HUES48 (cell line): ENCODE results near the gene ZMYND15.

ENCODE experiments used
- H3K27ac ChIP-seq: one replicate; pipeline ENCODE4 v1.7.0; 2013; ENCODE audit warnings: low read depth, low read length, inconsistent platforms
- H3K27me3 ChIP-seq: 2 replicates; pipeline ENCODE4 v1.6.1; 2013; ENCODE audit warnings: mild to moderate bottlenecking, low read length; ENCODE audit not compliant: control insufficient read depth, insufficient read depth
- H3K36me3 ChIP-seq: 2 replicates; pipeline ENCODE4 v1.6.1; 2013; ENCODE audit warnings: low read length; ENCODE audit not compliant: control insufficient read depth, insufficient read depth
- H3K4me1 ChIP-seq: 2 replicates; pipeline ENCODE4 v1.6.1; 2013; ENCODE audit warnings: mild to moderate bottlenecking, low read length; ENCODE audit not compliant: control insufficient read depth, insufficient read depth
- H3K4me3 ChIP-seq: 2 replicates; pipeline ENCODE4 v1.5.1; 2013; ENCODE audit warnings: mild to moderate bottlenecking, low read depth, low read length
- H3K9ac ChIP-seq: 2 replicates; pipeline ENCODE4 v1.6.1; 2013; ENCODE audit warnings: mild to moderate bottlenecking, low read depth, low read length, moderate library complexity
- H3K9me3 ChIP-seq: 2 replicates; pipeline ENCODE4 v1.6.1; 2013; ENCODE audit warnings: low read length; ENCODE audit not compliant: control insufficient read depth, insufficient read depth

Gene ZMYND15

DNA sequence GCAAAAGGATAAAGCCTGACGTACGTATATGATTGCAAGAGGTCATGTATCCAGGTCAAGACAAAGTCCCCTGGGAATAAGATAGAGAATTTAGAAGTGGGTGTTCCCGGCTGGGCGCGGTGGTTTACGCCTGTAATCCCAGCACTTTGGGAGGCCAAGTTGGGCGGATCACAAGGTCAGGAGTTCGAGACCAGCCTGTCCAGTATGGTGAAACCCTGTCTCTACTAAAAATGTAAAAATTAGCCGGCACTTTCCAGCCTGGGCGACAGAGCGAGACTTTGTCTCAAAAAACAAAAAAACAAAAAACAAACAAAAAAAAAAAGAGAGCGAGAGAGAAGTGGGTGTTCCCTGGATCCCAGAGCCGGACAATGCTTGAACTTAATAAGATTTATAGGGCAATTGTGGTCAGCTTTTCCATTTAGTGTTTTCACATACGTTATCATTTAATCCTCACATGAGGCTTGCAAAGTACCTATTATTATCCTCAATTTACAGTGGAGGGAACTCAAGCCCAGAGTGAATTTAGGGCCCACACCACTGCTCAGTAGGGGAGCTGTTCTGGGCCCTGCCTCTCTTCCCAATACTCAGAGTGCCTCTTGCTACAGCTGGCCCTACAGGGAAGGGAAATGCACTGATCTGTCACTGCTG is 48.6 kb downstream of the ZMYND15 start:
- Histone ChIP-seq H3K9me3 (no peaks in the 10 kb centered on the region), H3K4me1 (peaks cover 22% of the 10 kb centered on the region), H3K27ac (no peak overlapping the region), H3K27me3 (peaks cover 91% of the 10 kb centered on the region), H3K9ac (no peak overlapping the region), H3K36me3 (no peaks in the 10 kb centered on the region), H3K4me3 (peak overlapping the region; percentile 60)

DNA sequence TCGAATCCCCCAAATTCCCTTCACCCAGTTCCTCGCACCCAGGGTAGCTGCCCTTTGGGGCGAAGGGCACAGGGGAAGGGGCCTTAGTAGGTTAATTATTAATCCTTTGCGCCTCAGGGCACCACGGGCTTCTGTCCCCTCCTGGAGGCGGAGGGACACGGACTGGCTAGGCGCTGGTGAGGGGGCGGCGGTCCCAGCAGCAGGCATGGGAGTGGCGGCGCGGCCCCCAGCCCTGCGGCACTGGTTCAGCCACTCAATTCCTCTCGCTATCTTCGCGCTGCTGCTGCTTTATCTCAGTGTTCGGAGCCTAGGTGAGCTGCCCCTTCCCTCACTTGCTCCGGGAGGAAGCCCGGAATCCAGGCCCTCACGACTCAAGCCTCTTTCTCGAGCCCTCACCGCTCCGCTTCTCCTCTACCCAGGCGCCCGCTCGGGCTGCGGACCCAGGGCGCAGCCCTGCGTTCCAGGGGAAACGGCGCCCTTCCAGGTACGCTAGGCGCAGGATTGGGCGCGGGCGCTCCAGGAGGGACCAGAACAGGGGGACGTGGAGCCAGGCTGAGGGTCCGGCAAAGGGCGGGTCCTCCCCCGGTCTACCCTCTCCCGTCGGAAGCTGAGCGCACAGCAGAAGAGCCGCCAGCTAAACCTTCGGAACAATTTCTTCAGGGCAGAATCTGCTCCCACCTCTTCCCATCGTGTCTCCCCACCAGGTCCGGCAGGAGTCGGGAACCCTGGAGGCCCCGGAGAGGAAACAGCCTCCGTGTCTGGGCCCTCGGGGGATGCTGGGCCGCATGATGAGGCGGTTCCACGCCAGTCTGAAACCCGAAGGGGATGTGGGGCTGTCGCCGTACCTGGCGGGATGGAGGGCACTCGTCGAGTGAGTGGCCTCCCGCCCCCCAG is 49.4 kb downstream of the ZMYND15 start, which contains the start of gene GLTPD2:
GLTPD2 (plus strand) TSS at position 158 of the 894 bp plus-strand sequence; CDS start at position 206, 48 bp downstream.
- H3K36me3 ChIP-seq, result no peaks in the 10 kb centered on the region
- H3K9me3 ChIP-seq, result no peaks in the 10 kb centered on the region
- H3K4me1 ChIP-seq, result peaks cover 22% of the 10 kb centered on the region
- H3K9ac ChIP-seq, result no peak within 1 kb of the TSS
- H3K27me3 ChIP-seq, result peaks cover 83% of the 10 kb centered on the region
- H3K4me3 ChIP-seq, result peak within 1 kb of the TSS; percentile 60
- H3K27ac ChIP-seq, result peak within 1 kb of the TSS; percentile 47

DNA sequence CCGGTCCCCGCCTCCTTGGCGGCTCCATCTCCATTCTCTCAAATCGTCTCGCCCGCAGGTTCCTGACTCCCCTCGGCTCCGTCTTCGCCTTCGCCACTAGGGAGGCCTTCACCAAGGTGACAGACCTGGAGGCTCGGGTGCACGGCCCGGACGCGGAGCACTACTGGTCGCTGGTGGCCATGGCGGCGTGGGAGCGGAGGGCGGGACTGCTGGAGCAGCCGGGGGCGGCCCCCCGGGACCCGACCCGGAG is 50.0 kb downstream of the ZMYND15 start:
- Histone ChIP-seq H3K27ac (peak overlapping the region; percentile 47), H3K9me3 (no peaks in the 10 kb centered on the region)

DNA sequence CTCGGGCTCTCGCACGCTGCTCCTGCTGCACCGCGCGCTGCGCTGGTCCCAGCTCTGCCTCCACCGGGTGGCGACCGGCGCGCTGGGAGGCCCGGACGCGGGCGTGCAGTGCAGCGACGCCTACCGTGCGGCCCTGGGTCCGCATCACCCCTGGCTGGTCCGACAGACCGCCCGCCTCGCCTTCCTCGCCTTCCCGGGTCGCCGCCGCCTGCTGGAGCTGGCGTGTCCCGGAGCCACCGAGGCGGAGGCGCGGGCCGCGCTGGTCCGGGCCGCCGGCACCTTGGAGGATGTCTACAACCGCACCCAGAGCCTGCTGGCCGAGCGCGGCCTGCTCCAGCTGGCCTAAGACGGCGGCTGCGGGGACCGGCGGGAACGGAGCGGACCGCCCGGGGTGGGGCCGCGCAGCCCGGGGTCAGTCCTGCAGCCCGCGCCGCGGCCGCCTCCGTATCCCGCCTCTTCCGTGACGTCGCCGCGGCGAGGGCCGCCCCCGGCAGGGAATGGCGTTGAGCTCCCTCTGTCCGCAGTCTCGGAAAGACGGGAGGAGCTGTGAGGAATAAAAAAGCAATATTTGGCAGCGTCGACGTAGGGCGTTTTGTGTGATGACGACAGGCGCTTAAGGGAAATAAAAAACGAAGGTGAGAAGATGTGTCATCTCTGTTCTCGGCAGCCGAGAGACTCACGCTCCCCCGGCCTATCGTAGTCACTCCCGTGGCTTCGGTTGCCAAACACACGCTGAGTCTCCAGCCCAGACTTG is 50.5 kb downstream of the ZMYND15 start:
- peaks cover 22% of the 10 kb centered on the region for H3K4me1 ChIP-seq

More for the DNA sequence above, 50.0 kb downstream of the ZMYND15 start:
- peaks cover 22% of the 10 kb centered on the region for H3K4me1 ChIP-seq
- H3K9ac ChIP-seq, result no peak overlapping the region
- peaks cover 77% of the 10 kb centered on the region for H3K27me3 ChIP-seq
- H3K4me3 ChIP-seq, result peak overlapping the region; percentile 60
- no peaks in the 10 kb centered on the region for H3K36me3 ChIP-seq

DNA sequence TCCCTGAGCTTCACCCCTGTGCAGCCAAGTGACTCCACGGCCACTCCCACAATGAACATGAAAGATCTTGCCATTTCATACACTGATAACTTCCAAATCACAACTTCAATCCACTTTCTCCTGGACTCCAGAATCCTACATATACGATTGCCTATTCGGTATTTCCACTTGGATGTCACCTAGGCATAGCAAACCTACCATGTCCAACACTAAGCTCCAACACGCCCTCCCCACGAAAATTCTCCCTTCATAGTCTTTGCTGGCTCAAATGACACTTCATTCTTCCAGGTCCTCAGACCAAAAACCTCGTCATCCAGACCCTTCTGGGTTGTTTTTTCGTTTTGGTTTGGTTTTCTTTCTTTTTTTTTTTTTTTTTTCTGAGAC is 51.1 kb downstream of the ZMYND15 start:
- Histone ChIP-seq H3K27me3 (peaks cover 67% of the 10 kb centered on the region), H3K27ac (no peak overlapping the region), H3K4me1 (peaks cover 21% of the 10 kb centered on the region), H3K36me3 (no peaks in the 10 kb centered on the region), H3K4me3 (peak overlapping the region; percentile 60), H3K9ac (no peak overlapping the region), H3K9me3 (no peaks in the 10 kb centered on the region)

More for the DNA sequence above, 50.5 kb downstream of the ZMYND15 start:
- Histone ChIP-seq H3K36me3 (no peaks in the 10 kb centered on the region), H3K27ac (peak overlapping the region; percentile 47), H3K27me3 (peaks cover 72% of the 10 kb centered on the region), H3K9ac (peak overlapping the region; percentile 39; the same call in 1 of the 2 replicates), H3K9me3 (no peaks in the 10 kb centered on the region), H3K4me3 (peak overlapping the region; percentile 60)

DNA sequence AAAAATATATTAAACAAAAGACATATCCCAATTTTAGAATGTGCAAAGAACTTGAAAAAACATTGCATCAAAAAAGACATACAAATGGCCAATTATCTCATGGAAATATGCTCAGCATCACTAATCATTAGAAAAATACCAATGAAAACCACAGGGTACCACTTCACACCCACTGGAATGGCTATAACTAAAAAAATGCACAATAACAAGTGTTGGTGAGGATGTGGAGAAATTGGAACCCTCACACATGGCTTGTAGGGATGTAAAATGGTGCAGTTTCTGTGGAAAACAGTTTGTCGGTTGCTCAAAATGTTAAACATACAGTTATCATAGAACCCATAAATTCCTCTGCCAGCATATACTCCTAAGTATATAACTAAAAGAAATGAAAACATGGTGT is 55.5 kb downstream of the ZMYND15 start:
- Histone ChIP-seq H3K27ac (no peak overlapping the region), H3K36me3 (peaks cover 21% of the 10 kb centered on the region), H3K27me3 (peaks cover 22% of the 10 kb centered on the region), H3K4me3 (no peak overlapping the region), H3K4me1 (no peaks in the 10 kb centered on the region; the same call in 1 of the 2 replicates), H3K9me3 (no peaks in the 10 kb centered on the region), H3K9ac (no peak overlapping the region)
